ENCODE measurements around the gene ETV3.
"Not testable (repeated sequence)": the region's sequence is repeated elsewhere in the genome, so short reads cannot be mapped to it uniquely, and the experiment has no call there.

DNA sequence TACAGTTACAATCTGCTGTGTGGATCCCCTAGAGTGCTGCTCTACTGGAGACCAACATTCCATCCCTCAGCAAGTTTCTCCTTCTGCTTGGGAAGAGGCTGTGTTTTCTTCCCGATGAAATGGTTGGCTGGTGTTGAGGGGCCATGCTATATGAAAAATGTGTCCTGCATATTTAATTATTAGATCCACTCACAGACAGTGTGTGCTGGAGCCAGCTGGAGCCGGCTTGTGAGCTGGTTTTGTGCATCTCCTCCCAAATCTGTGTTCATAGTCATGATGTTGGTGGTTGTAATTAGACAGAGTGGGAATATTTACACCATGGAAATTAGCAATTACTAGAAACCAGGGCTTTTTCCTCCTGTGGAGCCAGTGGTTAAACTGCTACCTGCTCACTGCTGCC is 34.4 kb upstream of the ETV3 start:
- TF ChIP-seq POLR2A, POLR2AphosphoS5, EP300 (IDR thresholded peaks at IDR 0.05): not testable (repeated sequence)
- TF ChIP-seq, protein P1, sequence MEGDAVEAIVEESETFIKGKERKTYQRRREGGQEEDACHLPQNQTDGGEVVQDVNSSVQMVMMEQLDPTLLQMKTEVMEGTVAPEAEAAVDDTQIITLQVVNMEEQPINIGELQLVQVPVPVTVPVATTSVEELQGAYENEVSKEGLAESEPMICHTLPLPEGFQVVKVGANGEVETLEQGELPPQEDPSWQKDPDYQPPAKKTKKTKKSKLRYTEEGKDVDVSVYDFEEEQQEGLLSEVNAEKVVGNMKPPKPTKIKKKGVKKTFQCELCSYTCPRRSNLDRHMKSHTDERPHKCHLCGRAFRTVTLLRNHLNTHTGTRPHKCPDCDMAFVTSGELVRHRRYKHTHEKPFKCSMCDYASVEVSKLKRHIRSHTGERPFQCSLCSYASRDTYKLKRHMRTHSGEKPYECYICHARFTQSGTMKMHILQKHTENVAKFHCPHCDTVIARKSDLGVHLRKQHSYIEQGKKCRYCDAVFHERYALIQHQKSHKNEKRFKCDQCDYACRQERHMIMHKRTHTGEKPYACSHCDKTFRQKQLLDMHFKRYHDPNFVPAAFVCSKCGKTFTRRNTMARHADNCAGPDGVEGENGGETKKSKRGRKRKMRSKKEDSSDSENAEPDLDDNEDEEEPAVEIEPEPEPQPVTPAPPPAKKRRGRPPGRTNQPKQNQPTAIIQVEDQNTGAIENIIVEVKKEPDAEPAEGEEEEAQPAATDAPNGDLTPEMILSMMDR (IDR thresholded peaks at IDR 0.05): not testable (repeated sequence)

All from gastroesophageal sphincter (tissue), 3 donors.